Measurements from ENCODE around the gene GPX6. TPM values are rescaled to one million over a fixed set of nuclear protein-coding genes. Genes with fewer than 3 reads are reported as not detected.

Gene GPX6
- total RNA-seq: not detected

GRCh38 chr6:28515676-28516075 is at the start of gene GPX6:
Gene GPX6 (minus strand): TSS chr6:28515793. CDS start chr6:28515743, 50 bp downstream.
- H3K36me3 ChIP-seq: no peaks in the 10 kb centered on the region
- intact Hi-C loops (cut with DNase I; ENCODE audit: low total_unique reads): no loop called here
- no peak within 1 kb of the TSS for H3K27ac ChIP-seq
- no peak for ATAC-seq
- H3K4me3 ChIP-seq: no peak within 1 kb of the TSS
- no peaks in the 10 kb centered on the region for H3K9me3 ChIP-seq
- DNase-seq: no peak
- TF ChIP-seq CTCF (IDR thresholded peaks at IDR 0.05 in 4 of 5, conservative IDR thresholded peaks at IDR 0.05 in 1 of 5) (no peak), POLR2A (IDR thresholded peaks at IDR 0.05) (no peak)
- H3K4me1 ChIP-seq: no peaks in the 10 kb centered on the region
- in situ Hi-C loops (cut with MboI; ENCODE audit: low sequenced_read_pairs in 4 of 4): no loop called here
- no peaks in the 10 kb centered on the region for H3K27me3 ChIP-seq

DNA sequence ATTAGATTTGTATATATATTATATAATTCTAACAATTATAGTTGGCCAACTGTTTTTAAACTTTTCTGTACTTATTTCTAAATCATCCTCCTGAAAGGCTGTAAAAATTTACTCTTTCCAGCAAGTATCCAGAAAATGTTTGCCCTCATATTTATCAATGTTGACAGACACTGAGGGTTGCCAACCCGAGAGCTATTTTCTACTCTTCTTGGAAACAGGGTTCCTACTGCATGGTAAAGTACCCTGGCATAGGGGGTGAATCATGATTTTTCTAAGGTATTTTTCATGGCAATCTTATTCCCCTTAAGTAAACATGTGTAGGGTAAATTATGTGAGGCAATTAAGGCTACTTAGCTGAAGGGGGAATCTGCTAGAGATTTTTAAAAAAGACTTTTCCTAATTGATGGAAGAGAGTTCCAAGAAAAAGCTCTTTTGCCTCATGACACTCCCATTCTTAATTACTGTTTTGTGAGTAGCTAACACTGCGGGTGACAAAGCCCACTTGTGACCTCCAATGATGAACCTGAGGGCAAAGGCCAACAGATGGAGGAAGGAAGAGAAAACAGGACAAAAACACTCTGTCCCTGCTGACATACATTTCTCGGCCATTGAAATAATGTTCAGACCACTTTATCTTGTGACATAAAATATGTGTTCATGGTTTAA is 48.0 kb upstream of the GPX6 start:
- no peaks in the 10 kb centered on the region for H3K36me3 ChIP-seq
- TF ChIP-seq POLR2A (IDR thresholded peaks at IDR 0.05) (no peak), CTCF (IDR thresholded peaks at IDR 0.05 in 4 of 5, conservative IDR thresholded peaks at IDR 0.05 in 1 of 5) (no peak)
- DNase-seq (no peak), ATAC-seq (no peak)
- no peaks in the 10 kb centered on the region for H3K9me3 ChIP-seq
- in situ Hi-C loops (cut with MboI; ENCODE audit: low sequenced_read_pairs in 4 of 4): no loop called here
- H3K4me3 ChIP-seq: no peak overlapping the region
- intact Hi-C loops (cut with DNase I; ENCODE audit: low total_unique reads): no loop called here
- H3K27ac ChIP-seq: no peak overlapping the region
- H3K27me3 ChIP-seq: no peaks in the 10 kb centered on the region
- no peaks in the 10 kb centered on the region for H3K4me1 ChIP-seq

DNA sequence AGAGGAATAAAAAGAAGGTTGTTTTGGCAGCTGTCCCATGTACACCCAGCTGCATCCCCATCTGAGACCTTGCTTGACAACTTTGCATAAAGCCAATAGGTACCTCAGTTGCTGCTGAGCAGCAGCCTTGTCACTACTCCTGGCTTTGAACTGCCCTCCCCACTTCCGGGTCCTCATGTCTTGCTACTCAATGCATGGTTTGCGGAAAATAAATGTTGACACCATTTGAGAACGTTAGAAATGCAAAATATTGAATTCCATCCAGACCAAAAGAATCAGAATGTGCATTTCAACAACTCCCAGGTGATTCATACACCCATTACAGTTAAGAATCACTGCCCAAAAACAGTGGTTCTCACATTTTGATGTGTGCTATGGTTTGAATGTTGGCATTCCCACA is 43.0 kb upstream of the GPX6 start:
- Histone ChIP-seq H3K27me3 (no peaks in the 10 kb centered on the region), H3K9me3 (no peaks in the 10 kb centered on the region), H3K4me1 (no peaks in the 10 kb centered on the region), H3K4me3 (no peak overlapping the region), H3K27ac (no peak overlapping the region), H3K36me3 (no peaks in the 10 kb centered on the region)
- ATAC-seq (no peak), DNase-seq (no peak)
- TF ChIP-seq CTCF (IDR thresholded peaks at IDR 0.05 in 4 of 5, conservative IDR thresholded peaks at IDR 0.05 in 1 of 5) (no peak), POLR2A (IDR thresholded peaks at IDR 0.05) (no peak)
- in situ Hi-C loops (cut with MboI; ENCODE audit: low sequenced_read_pairs in 4 of 4): no loop called here
- intact Hi-C loops (cut with DNase I; ENCODE audit: low total_unique reads): no loop called here

DNA sequence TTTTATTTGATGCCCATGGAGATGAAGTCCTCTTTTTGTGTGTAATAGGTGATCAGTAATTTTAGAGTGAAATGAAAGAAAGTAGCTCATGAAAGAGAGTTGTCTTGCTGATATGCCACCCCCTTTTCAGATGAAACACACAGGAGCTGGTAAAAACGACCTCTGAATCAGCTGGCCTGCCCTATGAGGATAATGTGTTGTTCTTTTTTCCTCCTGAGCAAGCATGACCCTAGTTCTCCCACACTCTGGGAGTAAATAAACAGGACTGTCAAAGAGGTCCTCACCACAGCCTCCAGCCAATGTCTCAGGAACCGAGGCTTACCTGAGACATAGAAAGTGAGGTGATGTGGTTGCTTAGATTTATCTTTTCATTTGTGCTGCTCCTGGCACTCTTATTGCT is 39.5 kb upstream of the GPX6 start:
- no peaks in the 10 kb centered on the region for H3K9me3 ChIP-seq
- no peak overlapping the region for H3K4me3 ChIP-seq
- TF ChIP-seq POLR2A (IDR thresholded peaks at IDR 0.05) (no peak), CTCF (IDR thresholded peaks at IDR 0.05 in 4 of 5, conservative IDR thresholded peaks at IDR 0.05 in 1 of 5) (no peak)
- intact Hi-C loops (cut with DNase I; ENCODE audit: low total_unique reads): no loop called here
- H3K27ac ChIP-seq: no peak overlapping the region
- no peak for DNase-seq
- no peaks in the 10 kb centered on the region for H3K36me3 ChIP-seq
- no peaks in the 10 kb centered on the region for H3K4me1 ChIP-seq
- in situ Hi-C loops (cut with MboI; ENCODE audit: low sequenced_read_pairs in 4 of 4): no loop called here
- no peaks in the 10 kb centered on the region for H3K27me3 ChIP-seq
- ATAC-seq: no peak
